OCI-LY7 (cell line): ENCODE data around the gene EPX. TPM values are rescaled to one million over a fixed set of nuclear protein-coding genes. Genes with fewer than 3 reads are reported as not detected.

Experiments used
- BruUV-seq: library from RNA; stranded (reverse); fragments of 400-500 nt; replicated peaks from 2 replicates; lab custom pipeline; 2021; lab: Mats Ljungman, UMichigan
- CTCF ChIA-PET: fragments of 300-600 bp; sonication (Branson Sonifier 250); formaldehyde crosslinking; loops from one replicate; lab custom pipeline; 2022; ENCODE audit warnings: antibody characterized with exemption; ENCODE audit not compliant: unreplicated experiment; lab: Charles Lee
- POLR2A ChIA-PET: fragments of 300-600 bp; sonication (Branson Sonifier 250); formaldehyde crosslinking; loops from one replicate; lab custom pipeline; 2022; ENCODE audit warnings: antibody characterized with exemption; lab: Charles Lee
- DNase-seq: peaks from one replicate; pipeline ENCODE4 v3.0.0-alpha.2; 2015; ENCODE audit warnings: low spot score
- H2AFZ ChIP-seq: fragments of 200-600 bp; sonication (generic), shearing (Covaris generic); 2 replicates; pipeline ENCODE4 v1.6.1; 2014; ENCODE audit warnings: mild to moderate bottlenecking, antibody characterized with exemption, low read length, moderate library complexity
- H3K27ac ChIP-seq: fragments of 200-600 bp; sonication (generic); 2 replicates; pipeline ENCODE4 v1.5.1; 2014; ENCODE audit warnings: mixed run types, low read depth, mild to moderate bottlenecking, moderate library complexity, low read length, inconsistent platforms; ENCODE audit not compliant: poor library complexity, severe bottlenecking
- H3K36me3 ChIP-seq: fragments of 200-600 bp; sonication (generic); 2 replicates; pipeline ENCODE4 v1.6.1; 2014; ENCODE audit warnings: mild to moderate bottlenecking, antibody characterized with exemption, low read length, moderate library complexity, mixed read lengths; ENCODE audit not compliant: insufficient read depth
- H3K4me1 ChIP-seq: fragments of 200-600 bp; sonication (generic); 2 replicates; pipeline ENCODE4 v1.5.1; 2014; ENCODE audit warnings: mild to moderate bottlenecking, low read length; ENCODE audit not compliant: insufficient read depth, poor library complexity, severe bottlenecking
- H3K4me2 ChIP-seq: fragments of 200-600 bp; sonication (generic); 2 replicates; pipeline ENCODE4 v1.6.1; 2014; ENCODE audit warnings: mild to moderate bottlenecking, low read length
- H3K4me3 ChIP-seq: fragments of 200-600 bp; sonication (generic); 2 replicates; pipeline ENCODE4 v1.5.1; 2014; ENCODE audit warnings: mild to moderate bottlenecking, low read depth, low read length; ENCODE audit not compliant: poor library complexity, severe bottlenecking
- H3K79me2 ChIP-seq: fragments of 200-600 bp; sonication (generic); 2 replicates; pipeline ENCODE4 v1.6.1; 2016; ENCODE audit warnings: low read depth, mild to moderate bottlenecking, low read length, moderate library complexity, mixed read lengths; ENCODE audit not compliant: insufficient read depth
- H3K9me2 ChIP-seq: fragments of 200-600 bp; sonication (generic); 2 replicates; pipeline ENCODE4 v1.6.1; 2016; ENCODE audit warnings: mild to moderate bottlenecking, low read length, mixed read lengths; ENCODE audit not compliant: insufficient read depth
- H3K9me3 ChIP-seq: fragments of 200-600 bp; sonication (generic); 2 replicates; pipeline ENCODE4 v1.6.1; 2014; ENCODE audit warnings: mild to moderate bottlenecking, mixed run types, low read length, mixed read lengths
- H4K20me1 ChIP-seq: fragments of 200-600 bp; sonication (generic); 2 replicates; pipeline ENCODE4 v1.6.1; 2014; ENCODE audit warnings: mild to moderate bottlenecking, antibody characterized with exemption, low read length, moderate library complexity, mixed read lengths; ENCODE audit not compliant: insufficient read depth
- EZH2phosphoT487 ChIP-seq: fragments of 200-600 bp; sonication (generic); IDR thresholded peaks from 2 replicates; pipeline ENCODE4 v1.6.1; 2018; ENCODE audit warnings: low read depth, borderline replicate concordance, mild to moderate bottlenecking, mixed run types, antibody characterized with exemption, low read length, moderate library complexity, mixed read lengths
- intact Hi-C: fragments of 100-400 bp; cut with micrococcal nuclease; formaldehyde crosslinking; loops from one replicate; pipeline ENCODE4 v1.10.0; 2022; ENCODE audit not compliant: unreplicated experiment
- total RNA-seq, 2 experiments: library from RNA; depleted of rRNA in 1 of 2; stranded (reverse); fragments of >200 nt in 1 of 2; shearing (Covaris generic) in 1 of 2; gene quantifications; 2 replicates each; pipeline ENCODE4 v1.2.3, GENCODE V29; 2014 to 2022
- TF ChIP-seq, protein P1 (sequence below): fragments of 200-600 bp; sonication (generic); conservative IDR thresholded peaks from 2 replicates; pipeline ENCODE4 v1.5.1; 2014; ENCODE audit warnings: mild to moderate bottlenecking, antibody characterized with exemption, low read length, moderate library complexity, mixed read lengths

The EPX gene
- total RNA-seq, 2 experiments from 2014 or later: not detected

GRCh38 chr17:58165981-58166380, 26.5 kb upstream of the EPX start:
- Histone ChIP-seq H3K79me2 (no peaks in the 10 kb centered on the region), H3K9me3 (no peaks in the 10 kb centered on the region), H3K9me2 (no peaks in the 10 kb centered on the region), H3K4me3 (no peak overlapping the region), H3K27ac (no peak overlapping the region), H4K20me1 (no peaks in the 10 kb centered on the region), H3K36me3 (no peaks in the 10 kb centered on the region), H3K4me1 (no peaks in the 10 kb centered on the region), H3K4me2 (no peak overlapping the region), H2AFZ (no peak overlapping the region)
- no TSS peak for BruUV-seq
- CTCF ChIA-PET: no interaction called here
- no peak for DNase-seq
- TF ChIP-seq EZH2phosphoT487: no peak
- TF ChIP-seq, protein P1, sequence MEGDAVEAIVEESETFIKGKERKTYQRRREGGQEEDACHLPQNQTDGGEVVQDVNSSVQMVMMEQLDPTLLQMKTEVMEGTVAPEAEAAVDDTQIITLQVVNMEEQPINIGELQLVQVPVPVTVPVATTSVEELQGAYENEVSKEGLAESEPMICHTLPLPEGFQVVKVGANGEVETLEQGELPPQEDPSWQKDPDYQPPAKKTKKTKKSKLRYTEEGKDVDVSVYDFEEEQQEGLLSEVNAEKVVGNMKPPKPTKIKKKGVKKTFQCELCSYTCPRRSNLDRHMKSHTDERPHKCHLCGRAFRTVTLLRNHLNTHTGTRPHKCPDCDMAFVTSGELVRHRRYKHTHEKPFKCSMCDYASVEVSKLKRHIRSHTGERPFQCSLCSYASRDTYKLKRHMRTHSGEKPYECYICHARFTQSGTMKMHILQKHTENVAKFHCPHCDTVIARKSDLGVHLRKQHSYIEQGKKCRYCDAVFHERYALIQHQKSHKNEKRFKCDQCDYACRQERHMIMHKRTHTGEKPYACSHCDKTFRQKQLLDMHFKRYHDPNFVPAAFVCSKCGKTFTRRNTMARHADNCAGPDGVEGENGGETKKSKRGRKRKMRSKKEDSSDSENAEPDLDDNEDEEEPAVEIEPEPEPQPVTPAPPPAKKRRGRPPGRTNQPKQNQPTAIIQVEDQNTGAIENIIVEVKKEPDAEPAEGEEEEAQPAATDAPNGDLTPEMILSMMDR: no peak
- intact Hi-C loops: no loop called here
- POLR2A ChIA-PET: no interaction called here

DNA sequence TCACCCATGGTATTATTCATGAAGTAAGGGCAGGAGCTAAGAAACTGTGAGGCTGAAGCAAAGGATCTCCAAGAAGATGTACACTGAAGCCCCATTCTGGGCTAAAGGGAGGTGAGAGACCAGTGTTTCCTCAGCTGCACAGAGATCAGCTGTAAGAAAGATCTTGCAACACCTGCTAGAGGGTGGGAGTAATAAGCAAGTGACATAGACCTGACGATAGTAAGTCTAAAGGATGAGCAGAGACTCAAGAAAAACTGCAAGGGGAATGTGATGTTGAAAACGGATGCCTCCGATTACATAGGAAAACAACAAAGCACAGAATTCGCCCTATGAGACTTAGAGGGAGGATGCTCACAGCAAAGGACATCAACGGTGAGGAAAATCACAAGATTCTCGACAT, 25.8 kb upstream of the EPX start, which contains the start of gene OR4D2:
OR4D2 (plus strand) TSS at position 301 of the 400 bp plus-strand sequence. CDS start 2,674 bp downstream, outside the sequence.
- H3K9me2 ChIP-seq: no peaks in the 10 kb centered on the region
- H4K20me1 ChIP-seq: no peaks in the 10 kb centered on the region
- no peaks in the 10 kb centered on the region for H3K79me2 ChIP-seq
- H3K4me1 ChIP-seq: no peaks in the 10 kb centered on the region
- H2AFZ ChIP-seq: no peak within 1 kb of the TSS
- ChIA-PET CTCF (interaction anchor here (0.6 kb wide), 1 partner anchor 386 kb away, joined by 7 read pairs; no protein-coding TSS in a partner anchor), POLR2A (interaction anchor here (0.6 kb wide), 1 partner anchor 629 kb away, joined by 3 read pairs; no protein-coding TSS in a partner anchor)
- DNase-seq: no peak
- TF ChIP-seq, protein P1: no peak
- TF ChIP-seq EZH2phosphoT487: no peak
- H3K36me3 ChIP-seq: no peaks in the 10 kb centered on the region
- BruUV-seq: no TSS peak
- no peak within 1 kb of the TSS for H3K4me2 ChIP-seq
- intact Hi-C loops: no loop called here
- no peaks in the 10 kb centered on the region for H3K9me3 ChIP-seq
- H3K27ac ChIP-seq: no peak within 1 kb of the TSS
- H3K4me3 ChIP-seq: no peak within 1 kb of the TSS

GRCh38 chr17:58170622-58171021, 21.9 kb upstream of the EPX start:
- ChIA-PET CTCF (no interaction called here), POLR2A (no interaction called here)
- TF ChIP-seq, protein P1: no peak
- TF ChIP-seq EZH2phosphoT487: no peak
- no peaks in the 10 kb centered on the region for H3K79me2 ChIP-seq
- H2AFZ ChIP-seq: no peak overlapping the region
- no peak overlapping the region for H3K4me3 ChIP-seq
- H3K27ac ChIP-seq: no peak overlapping the region
- H4K20me1 ChIP-seq: no peaks in the 10 kb centered on the region
- H3K36me3 ChIP-seq: no peaks in the 10 kb centered on the region
- no peaks in the 10 kb centered on the region for H3K9me2 ChIP-seq
- no peak overlapping the region for H3K4me2 ChIP-seq
- BruUV-seq: no TSS peak
- H3K9me3 ChIP-seq: no peaks in the 10 kb centered on the region
- intact Hi-C loops: no loop called here
- DNase-seq: no peak
- no peaks in the 10 kb centered on the region for H3K4me1 ChIP-seq
